ENCODE data around the gene TPRA1.
"Not testable (repeated sequence)": the region's sequence is repeated elsewhere in the genome, so short reads cannot be mapped to it uniquely, and the experiment has no call there.

The TPRA1 gene

GRCh38 chr3:127616836-127617605, 26.5 kb upstream of the TPRA1 start:
- DNase-seq (ENCODE audit: low spot score), result no peak

- DNase-seq (ENCODE audit: low spot score), result peak; percentile 44
Measured at GRCh38 chr3:127615631-127616305, 25.2 kb upstream of the TPRA1 start.

- peak; percentile 32 for DNase-seq (ENCODE audit: low spot score)
Measured at GRCh38 chr3:127614928-127615589, 24.5 kb upstream of the TPRA1 start.

- DNase-seq (ENCODE audit: low spot score), result no peak
Measured at GRCh38 chr3:127613406-127613805, 22.9 kb upstream of the TPRA1 start.

- no peak for DNase-seq (ENCODE audit: low spot score)
Measured at GRCh38 chr3:127612966-127613365, 22.4 kb upstream of the TPRA1 start.

GRCh38 chr3:127611251-127611650, 20.7 kb upstream of the TPRA1 start:
- no peak for DNase-seq (ENCODE audit: low spot score)

GRCh38 chr3:127610105-127610504, 19.6 kb upstream of the TPRA1 start:
- DNase-seq (ENCODE audit: low spot score), result no peak

- no peak for DNase-seq (ENCODE audit: low spot score)
Measured at GRCh38 chr3:127608362-127608718, 17.8 kb upstream of the TPRA1 start.

GRCh38 chr3:127607675-127608361, 17.3 kb upstream of the TPRA1 start:
- DNase-seq (ENCODE audit: low spot score), result no peak

- DNase-seq (ENCODE audit: low spot score), result no peak
Measured at GRCh38 chr3:127606981-127607595, 16.6 kb upstream of the TPRA1 start.

- DNase-seq (ENCODE audit: low spot score), result no peak
Measured at GRCh38 chr3:127606086-127606805, 15.7 kb upstream of the TPRA1 start.

GRCh38 chr3:127605547-127605946, 15.0 kb upstream of the TPRA1 start:
- not testable (repeated sequence) for DNase-seq (ENCODE audit: low spot score)

GRCh38 chr3:127604546-127605165, 14.1 kb upstream of the TPRA1 start:
- no peak for DNase-seq (ENCODE audit: low spot score)

- no peak for DNase-seq (ENCODE audit: low spot score)
Measured at GRCh38 chr3:127604035-127604434, 13.5 kb upstream of the TPRA1 start.

- no peak for DNase-seq (ENCODE audit: low spot score)
Measured at GRCh38 chr3:127600749-127601456, 10.4 kb upstream of the TPRA1 start.

- DNase-seq (ENCODE audit: low spot score), result no peak
Measured at GRCh38 chr3:127598841-127599570, 8.5 kb upstream of the TPRA1 start.

- DNase-seq (ENCODE audit: low spot score), result no peak
Measured at GRCh38 chr3:127597020-127597771, 6.7 kb upstream of the TPRA1 start.

- no peak for DNase-seq (ENCODE audit: low spot score)
Measured at GRCh38 chr3:127595303-127595702, 4.8 kb upstream of the TPRA1 start.

GRCh38 chr3:127593178-127593577, 2.6 kb upstream of the TPRA1 start:
- no peak for DNase-seq (ENCODE audit: low spot score)
